A673 (cell line): Measurements from ENCODE around the gene ISOC2.

ENCODE experiments used
- CTCF ChIP-seq: fragments of 300-800, 200-600 bp; sonication (generic); conservative IDR thresholded peaks from 2 replicates; pipeline ENCODE4 v1.5.1; 2017; ENCODE audit warnings: low read depth, mild to moderate bottlenecking, antibody characterized with exemption, low read length, moderate library complexity, mixed read lengths
- EZH2 ChIP-seq: fragments of 200-600 bp; sonication (generic); IDR thresholded peaks from 2 replicates; pipeline ENCODE4 v1.6.1; 2017; ENCODE audit warnings: borderline replicate concordance, low read depth, mild to moderate bottlenecking, mixed read lengths, antibody characterized with exemption, low read length; ENCODE audit not compliant: poor library complexity, severe bottlenecking

DNA sequence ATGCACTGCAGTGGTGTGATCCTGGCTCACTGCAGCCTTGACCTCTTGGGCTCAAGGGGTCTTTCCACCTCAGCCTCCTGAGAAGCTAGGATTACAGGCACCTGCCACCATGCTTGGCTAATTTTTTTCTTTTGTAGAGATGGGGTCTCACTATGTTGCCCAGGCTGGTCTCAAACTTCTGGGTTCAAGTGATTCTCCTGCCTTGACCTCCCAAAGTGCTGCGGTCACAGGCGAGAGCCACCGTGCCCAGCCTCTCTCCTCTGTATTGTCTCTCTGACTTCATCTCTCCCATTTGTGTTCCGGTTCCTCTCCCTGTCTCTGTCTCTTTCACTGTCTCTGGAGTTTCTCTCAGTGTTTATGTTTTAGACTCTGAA lies 4.8 kb upstream of the ISOC2 start:
- TF ChIP-seq CTCF (no peak), EZH2 (no peak)
